ENCODE measurements around the gene RTN4R. TPM values are rescaled to one million over a fixed set of nuclear protein-coding genes. Genes with fewer than 3 reads are reported as not detected.

RTN4R gene
- total RNA-seq, 2 donors from 2014 or later = 12.8 to 17.7 TPM

- WGBS, 2 experiments (ENCODE audit: insufficient coverage in 1 of 2, insufficient read length in 1 of 2) = 70 to 76% methylated on average over 5 to 14 of the region's 14 CpGs
These were observed 22.3 kb downstream of the RTN4R start for GRCh38 chr22:20245577-20246367.

GRCh38 chr22:20244691-20245576 lies 23.2 kb downstream of the RTN4R start:
- TF ChIP-seq CTCF (conservative IDR thresholded peaks at IDR 0.05) = no peak
- Histone ChIP-seq H3K27me3 (ENCODE audit: control insufficient read depth, insufficient read depth, low read length, poor library complexity, severe bottlenecking) (no peaks in the 10 kb centered on the region), H3K9me3 (ENCODE audit: control insufficient read depth, low read length) (no peaks in the 10 kb centered on the region), H3K36me3 (ENCODE audit: control insufficient read depth, insufficient read depth, low read length) (peaks cover 4% of the 10 kb centered on the region), H3K27ac (ENCODE audit: low read depth, low read length) (peak overlapping the region; percentile 71), H3K9ac (ENCODE audit: extremely low read depth, low read length, poor library complexity, severe bottlenecking) (no peak overlapping the region), H3K4me1 (ENCODE audit: control insufficient read depth, insufficient read depth, low read length) (peaks cover 31% of the 10 kb centered on the region), H3K4me3 (ENCODE audit: low read length) (no peak overlapping the region)
- Mint-ChIP-seq H3K36me3 (ENCODE audit: low read depth) (peaks cover 3% of the 10 kb centered on the region), H3K27me3 (ENCODE audit: insufficient read depth) (no peaks in the 10 kb centered on the region), H3K4me1 (peaks cover 30% of the 10 kb centered on the region), H3K9me3 (no peaks in the 10 kb centered on the region), H3K27ac (peak overlapping the region; percentile 48), H3K4me3 (peak overlapping the region; percentile 32)
- WGBS, 2 experiments (ENCODE audit: insufficient coverage in 1 of 2, insufficient read length in 1 of 2) = 79% methylated on average over 12 to 24 of the region's 24 CpGs
- no peak for DNase-seq

More at GRCh38 chr22:20245577-20246367, 22.3 kb downstream of the RTN4R start:
- Histone ChIP-seq H3K4me3 (ENCODE audit: low read length) (no peak overlapping the region), H3K27me3 (ENCODE audit: control insufficient read depth, insufficient read depth, low read length, poor library complexity, severe bottlenecking) (no peaks in the 10 kb centered on the region), H3K27ac (ENCODE audit: low read depth, low read length) (peak overlapping the region; percentile 71), H3K36me3 (ENCODE audit: control insufficient read depth, insufficient read depth, low read length) (peaks cover 4% of the 10 kb centered on the region), H3K4me1 (ENCODE audit: control insufficient read depth, insufficient read depth, low read length) (peaks cover 31% of the 10 kb centered on the region), H3K9ac (ENCODE audit: extremely low read depth, low read length, poor library complexity, severe bottlenecking) (no peak overlapping the region), H3K9me3 (ENCODE audit: control insufficient read depth, low read length) (no peaks in the 10 kb centered on the region)
- Mint-ChIP-seq H3K4me1 (peaks cover 29% of the 10 kb centered on the region), H3K27ac (peak overlapping the region; percentile 66), H3K36me3 (ENCODE audit: low read depth) (peaks cover 3% of the 10 kb centered on the region), H3K9me3 (no peaks in the 10 kb centered on the region), H3K27me3 (ENCODE audit: insufficient read depth) (no peaks in the 10 kb centered on the region), H3K4me3 (no peak overlapping the region)
- no peak for TF ChIP-seq CTCF (conservative IDR thresholded peaks at IDR 0.05)
- peak; percentile 75 for DNase-seq

GRCh38 chr22:20244250-20244648 lies 23.9 kb downstream of the RTN4R start:
- H3K9ac ChIP-seq (ENCODE audit: extremely low read depth, low read length, poor library complexity, severe bottlenecking) = no peak overlapping the region
- Mint-ChIP-seq H3K27me3 (ENCODE audit: insufficient read depth) (no peaks in the 10 kb centered on the region), H3K4me3 (peak overlapping the region; percentile 32), H3K4me1 (peaks cover 30% of the 10 kb centered on the region), H3K27ac (no peak overlapping the region), H3K36me3 (ENCODE audit: low read depth) (peaks cover 3% of the 10 kb centered on the region), H3K9me3 (no peaks in the 10 kb centered on the region)
- peaks cover 4% of the 10 kb centered on the region for H3K36me3 ChIP-seq (ENCODE audit: control insufficient read depth, insufficient read depth, low read length)
- H3K27ac ChIP-seq (ENCODE audit: low read depth, low read length) = peak overlapping the region; percentile 67
- TF ChIP-seq CTCF (conservative IDR thresholded peaks at IDR 0.05) = no peak
- H3K9me3 ChIP-seq (ENCODE audit: control insufficient read depth, low read length) = no peaks in the 10 kb centered on the region
- H3K4me1 ChIP-seq (ENCODE audit: control insufficient read depth, insufficient read depth, low read length) = peaks cover 31% of the 10 kb centered on the region
- H3K27me3 ChIP-seq (ENCODE audit: control insufficient read depth, insufficient read depth, low read length, poor library complexity, severe bottlenecking) = no peaks in the 10 kb centered on the region
- DNase-seq = no peak
- no peak overlapping the region for H3K4me3 ChIP-seq (ENCODE audit: low read length)
- WGBS, 2 experiments (ENCODE audit: insufficient coverage in 1 of 2, insufficient read length in 1 of 2) = 79 to 81% methylated on average over 4 to 10 of the region's 10 CpGs
